GM12801 (cell line): Measurements from ENCODE around the gene NUP205.

Experiments
- CTCF ChIP-seq: IDR thresholded peaks from one replicate; pipeline ENCODE4 v1.5.1; 2011; ENCODE audit warnings: control low read depth; ENCODE audit not compliant: insufficient read length; ENCODE audit errors: extremely low read depth

Gene NUP205

GRCh38 chr7:135550196-135550595 lies 7.5 kb upstream of the NUP205 start:
- no peak for TF ChIP-seq CTCF

- no peak for TF ChIP-seq CTCF
Measured at GRCh38 chr7:135552148-135552547, 5.6 kb upstream of the NUP205 start.

GRCh38 chr7:135553346-135553745 lies 4.4 kb upstream of the NUP205 start:
- no peak for TF ChIP-seq CTCF

- TF ChIP-seq CTCF = no peak
Measured at GRCh38 chr7:135558337-135558767, 635 bp downstream of the NUP205 start.

- TF ChIP-seq CTCF = no peak
Measured at GRCh38 chr7:135558881-135559280, 1.2 kb downstream of the NUP205 start.

GRCh38 chr7:135560631-135561030 lies 2.9 kb downstream of the NUP205 start:
- TF ChIP-seq CTCF = no peak

- no peak for TF ChIP-seq CTCF
Measured at GRCh38 chr7:135562720-135563119, 5.0 kb downstream of the NUP205 start.

- no peak for TF ChIP-seq CTCF
Measured at GRCh38 chr7:135571834-135572233, 14.1 kb downstream of the NUP205 start.
